ENCODE measurements around the gene SLC15A1.

The SLC15A1 gene

GRCh38 chr13:98688373-98688772 lies 64.1 kb downstream of the SLC15A1 start:
- 44 to 65% methylated on average over 1 to 2 of the region's 2 CpGs for WGBS, 2 experiments
- Histone ChIP-seq H3K36me3 (ENCODE audit: control insufficient read depth, insufficient read depth, low read length) (no peaks in the 10 kb centered on the region), H3K9me3 (ENCODE audit: control insufficient read depth, low read length) (no peaks in the 10 kb centered on the region), H3K4me3 (ENCODE audit: insufficient read depth, low read depth, low read length) (no peak overlapping the region), H3K4me1 (ENCODE audit: control insufficient read depth, insufficient read depth, low read length) (no peaks in the 10 kb centered on the region), H3K27me3 (ENCODE audit: control insufficient read depth, insufficient read depth, low read length, poor library complexity, severe bottlenecking) (no peaks in the 10 kb centered on the region), H3K27ac (ENCODE audit: insufficient read depth, low read depth, low read length, poor library complexity, severe bottlenecking) (no peak overlapping the region)

DNA sequence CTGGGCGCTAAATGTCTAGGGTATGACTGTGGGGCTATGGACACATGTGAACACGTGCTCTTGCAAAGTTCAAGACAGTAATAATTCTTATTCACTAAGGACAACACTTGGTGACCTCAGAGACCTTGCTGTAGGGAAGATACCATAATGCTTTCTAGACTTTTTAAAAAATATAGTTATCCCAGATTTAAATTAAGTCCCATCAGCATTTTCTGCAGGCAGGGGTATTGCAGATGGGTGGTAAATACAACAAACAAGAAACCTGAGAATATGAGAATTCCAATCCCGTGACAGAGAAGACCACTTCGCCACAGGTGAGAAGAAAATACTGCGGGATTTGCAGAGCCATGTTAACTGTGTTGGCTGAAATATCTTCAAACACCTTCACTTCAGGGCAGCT lies 65.2 kb downstream of the SLC15A1 start:
- Histone ChIP-seq H3K9me3 (ENCODE audit: control insufficient read depth, low read length) (no peaks in the 10 kb centered on the region), H3K27me3 (ENCODE audit: control insufficient read depth, insufficient read depth, low read length, poor library complexity, severe bottlenecking) (no peaks in the 10 kb centered on the region), H3K4me1 (ENCODE audit: control insufficient read depth, insufficient read depth, low read length) (no peaks in the 10 kb centered on the region), H3K27ac (ENCODE audit: insufficient read depth, low read depth, low read length, poor library complexity, severe bottlenecking) (no peak overlapping the region), H3K36me3 (ENCODE audit: control insufficient read depth, insufficient read depth, low read length) (no peaks in the 10 kb centered on the region), H3K4me3 (ENCODE audit: insufficient read depth, low read depth, low read length) (no peak overlapping the region)
- WGBS, 2 experiments: 88 to 89% methylated on average over 5 of the region's 5 CpGs

- 89 to 91% methylated on average over 9 of the region's 9 CpGs for WGBS, 2 experiments
- H3K27ac ChIP-seq (ENCODE audit: insufficient read depth, low read depth, low read length, poor library complexity, severe bottlenecking): no peak overlapping the region
- no peak overlapping the region for H3K4me3 ChIP-seq (ENCODE audit: insufficient read depth, low read depth, low read length)
- no peaks in the 10 kb centered on the region for H3K9me3 ChIP-seq (ENCODE audit: control insufficient read depth, low read length)
- no peaks in the 10 kb centered on the region for H3K4me1 ChIP-seq (ENCODE audit: control insufficient read depth, insufficient read depth, low read length)
- H3K27me3 ChIP-seq (ENCODE audit: control insufficient read depth, insufficient read depth, low read length, poor library complexity, severe bottlenecking): no peaks in the 10 kb centered on the region
- no peaks in the 10 kb centered on the region for H3K36me3 ChIP-seq (ENCODE audit: control insufficient read depth, insufficient read depth, low read length)
Observed at GRCh38 chr13:98686270-98686669, 66.2 kb downstream of the SLC15A1 start.

GRCh38 chr13:98685146-98685545 lies 67.3 kb downstream of the SLC15A1 start:
- WGBS, 2 experiments: 84 to 88% methylated on average over 2 of the region's 2 CpGs
- H3K4me1 ChIP-seq (ENCODE audit: control insufficient read depth, insufficient read depth, low read length): no peaks in the 10 kb centered on the region
- H3K27ac ChIP-seq (ENCODE audit: insufficient read depth, low read depth, low read length, poor library complexity, severe bottlenecking): no peak overlapping the region
- no peaks in the 10 kb centered on the region for H3K27me3 ChIP-seq (ENCODE audit: control insufficient read depth, insufficient read depth, low read length, poor library complexity, severe bottlenecking)
- H3K4me3 ChIP-seq (ENCODE audit: insufficient read depth, low read depth, low read length): no peak overlapping the region
- no peaks in the 10 kb centered on the region for H3K9me3 ChIP-seq (ENCODE audit: control insufficient read depth, low read length)
- H3K36me3 ChIP-seq (ENCODE audit: control insufficient read depth, insufficient read depth, low read length): no peaks in the 10 kb centered on the region

- no peak overlapping the region for H3K4me3 ChIP-seq (ENCODE audit: insufficient read depth, low read depth, low read length)
- 97 to 99% methylated on average over 3 of the region's 3 CpGs for WGBS, 2 experiments
- no peak overlapping the region for H3K27ac ChIP-seq (ENCODE audit: insufficient read depth, low read depth, low read length, poor library complexity, severe bottlenecking)
- no peaks in the 10 kb centered on the region for H3K36me3 ChIP-seq (ENCODE audit: control insufficient read depth, insufficient read depth, low read length)
- no peaks in the 10 kb centered on the region for H3K27me3 ChIP-seq (ENCODE audit: control insufficient read depth, insufficient read depth, low read length, poor library complexity, severe bottlenecking)
- H3K9me3 ChIP-seq (ENCODE audit: control insufficient read depth, low read length): no peaks in the 10 kb centered on the region
- H3K4me1 ChIP-seq (ENCODE audit: control insufficient read depth, insufficient read depth, low read length): no peaks in the 10 kb centered on the region
Observed at GRCh38 chr13:98681049-98681448, 71.4 kb downstream of the SLC15A1 start.

DNA sequence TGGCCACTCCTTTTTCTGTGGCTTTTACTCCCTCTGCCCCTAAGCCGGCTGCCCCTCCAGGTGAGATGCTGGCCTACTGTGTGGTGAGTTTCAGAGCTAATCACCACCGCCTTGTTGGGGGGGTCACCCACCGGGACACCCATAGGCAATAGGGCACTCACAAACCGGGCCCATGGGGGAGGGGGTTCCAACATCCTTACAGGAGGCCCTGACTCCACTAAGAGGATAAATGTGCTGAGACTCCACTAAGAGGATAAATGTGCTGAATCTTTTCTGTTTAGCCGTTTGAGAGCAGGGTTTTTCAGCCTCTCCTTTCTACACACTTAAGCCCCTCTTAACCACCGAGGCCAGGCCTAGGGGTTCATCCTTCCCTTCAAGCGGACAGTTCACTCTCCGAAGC lies 73.7 kb downstream of the SLC15A1 start:
- no peaks in the 10 kb centered on the region for H3K36me3 ChIP-seq (ENCODE audit: control insufficient read depth, insufficient read depth, low read length)
- H3K27ac ChIP-seq (ENCODE audit: insufficient read depth, low read depth, low read length, poor library complexity, severe bottlenecking): no peak overlapping the region
- 87 to 91% methylated on average over 8 of the region's 8 CpGs for WGBS, 2 experiments
- no peaks in the 10 kb centered on the region for H3K27me3 ChIP-seq (ENCODE audit: control insufficient read depth, insufficient read depth, low read length, poor library complexity, severe bottlenecking)
- no peak overlapping the region for H3K4me3 ChIP-seq (ENCODE audit: insufficient read depth, low read depth, low read length)
- peaks cover 8% of the 10 kb centered on the region for H3K4me1 ChIP-seq (ENCODE audit: control insufficient read depth, insufficient read depth, low read length)
- H3K9me3 ChIP-seq (ENCODE audit: control insufficient read depth, low read length): no peaks in the 10 kb centered on the region

GRCh38 chr13:98677398-98677797 lies 75.1 kb downstream of the SLC15A1 start:
- Histone ChIP-seq H3K4me3 (ENCODE audit: insufficient read depth, low read depth, low read length) (no peak overlapping the region), H3K27ac (ENCODE audit: insufficient read depth, low read depth, low read length, poor library complexity, severe bottlenecking) (no peak overlapping the region), H3K4me1 (ENCODE audit: control insufficient read depth, insufficient read depth, low read length) (peaks cover 8% of the 10 kb centered on the region), H3K36me3 (ENCODE audit: control insufficient read depth, insufficient read depth, low read length) (no peaks in the 10 kb centered on the region), H3K27me3 (ENCODE audit: control insufficient read depth, insufficient read depth, low read length, poor library complexity, severe bottlenecking) (no peaks in the 10 kb centered on the region), H3K9me3 (ENCODE audit: control insufficient read depth, low read length) (no peaks in the 10 kb centered on the region)
- 87 to 92% methylated on average over 13 of the region's 13 CpGs for WGBS, 2 experiments

- no peaks in the 10 kb centered on the region for H3K36me3 ChIP-seq (ENCODE audit: control insufficient read depth, insufficient read depth, low read length)
- WGBS, 2 experiments: 95 to 96% methylated on average over 13 of the region's 13 CpGs
- H3K9me3 ChIP-seq (ENCODE audit: control insufficient read depth, low read length): no peaks in the 10 kb centered on the region
- no peak overlapping the region for H3K4me3 ChIP-seq (ENCODE audit: insufficient read depth, low read depth, low read length)
- H3K4me1 ChIP-seq (ENCODE audit: control insufficient read depth, insufficient read depth, low read length): peaks cover 8% of the 10 kb centered on the region
- H3K27me3 ChIP-seq (ENCODE audit: control insufficient read depth, insufficient read depth, low read length, poor library complexity, severe bottlenecking): no peaks in the 10 kb centered on the region
- H3K27ac ChIP-seq (ENCODE audit: insufficient read depth, low read depth, low read length, poor library complexity, severe bottlenecking): no peak overlapping the region
Observed at GRCh38 chr13:98676239-98676638, 76.2 kb downstream of the SLC15A1 start.

GRCh38 chr13:98675837-98676236 lies 76.6 kb downstream of the SLC15A1 start:
- Histone ChIP-seq H3K9me3 (ENCODE audit: control insufficient read depth, low read length) (no peaks in the 10 kb centered on the region), H3K4me3 (ENCODE audit: insufficient read depth, low read depth, low read length) (no peak overlapping the region), H3K4me1 (ENCODE audit: control insufficient read depth, insufficient read depth, low read length) (peaks cover 8% of the 10 kb centered on the region), H3K27ac (ENCODE audit: insufficient read depth, low read depth, low read length, poor library complexity, severe bottlenecking) (no peak overlapping the region), H3K36me3 (ENCODE audit: control insufficient read depth, insufficient read depth, low read length) (no peaks in the 10 kb centered on the region), H3K27me3 (ENCODE audit: control insufficient read depth, insufficient read depth, low read length, poor library complexity, severe bottlenecking) (no peaks in the 10 kb centered on the region)
- 83 to 85% methylated on average over 16 of the region's 16 CpGs for WGBS, 2 experiments

DNA sequence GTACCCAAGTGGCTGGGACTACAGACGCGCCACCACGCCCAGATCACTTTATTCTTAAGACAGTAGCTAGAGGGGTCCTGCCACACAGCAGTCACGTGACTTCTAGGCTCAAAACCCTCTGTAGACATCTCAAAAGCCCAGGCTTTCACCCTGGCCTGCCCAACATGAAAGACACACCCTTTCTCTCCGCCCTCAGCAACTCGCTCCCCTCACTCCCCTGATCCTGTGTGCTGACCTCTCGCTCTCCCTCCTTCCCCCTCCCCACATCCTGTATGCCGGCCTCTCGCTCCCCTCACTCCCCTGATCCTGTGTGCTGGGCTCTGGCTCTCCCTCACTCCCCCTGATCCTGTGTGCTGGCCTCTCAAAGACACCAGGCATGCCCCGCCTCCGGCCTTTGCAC lies 77.4 kb downstream of the SLC15A1 start:
- H3K27ac ChIP-seq (ENCODE audit: insufficient read depth, low read depth, low read length, poor library complexity, severe bottlenecking): no peak overlapping the region
- no peak overlapping the region for H3K4me3 ChIP-seq (ENCODE audit: insufficient read depth, low read depth, low read length)
- peaks cover 8% of the 10 kb centered on the region for H3K4me1 ChIP-seq (ENCODE audit: control insufficient read depth, insufficient read depth, low read length)
- 68 to 74% methylated on average over 11 of the region's 11 CpGs for WGBS, 2 experiments
- H3K36me3 ChIP-seq (ENCODE audit: control insufficient read depth, insufficient read depth, low read length): no peaks in the 10 kb centered on the region
- H3K27me3 ChIP-seq (ENCODE audit: control insufficient read depth, insufficient read depth, low read length, poor library complexity, severe bottlenecking): no peaks in the 10 kb centered on the region
- H3K9me3 ChIP-seq (ENCODE audit: control insufficient read depth, low read length): no peaks in the 10 kb centered on the region

GRCh38 chr13:98672947-98673613 lies 79.4 kb downstream of the SLC15A1 start:
- Histone ChIP-seq H3K27ac (ENCODE audit: insufficient read depth, low read depth, low read length, poor library complexity, severe bottlenecking) (no peak overlapping the region), H3K27me3 (ENCODE audit: control insufficient read depth, insufficient read depth, low read length, poor library complexity, severe bottlenecking) (no peaks in the 10 kb centered on the region), H3K9me3 (ENCODE audit: control insufficient read depth, low read length) (no peaks in the 10 kb centered on the region), H3K4me3 (ENCODE audit: insufficient read depth, low read depth, low read length) (no peak overlapping the region), H3K4me1 (ENCODE audit: control insufficient read depth, insufficient read depth, low read length) (peaks cover 8% of the 10 kb centered on the region), H3K36me3 (ENCODE audit: control insufficient read depth, insufficient read depth, low read length) (no peaks in the 10 kb centered on the region)
- 29 to 31% methylated on average over 11 of the region's 11 CpGs for WGBS, 2 experiments

Data from ectodermal cell (in vitro differentiated cells).